CD14-positive monocyte (primary cell): ENCODE measurements around the gene KRT82. TPM values are rescaled to one million over a fixed set of nuclear protein-coding genes. Genes with fewer than 3 reads are reported as not detected.

Source experiments
- DNase-seq, 3 donors: peaks; one replicate each; pipeline ENCODE4 v3.0.0-alpha.2; 2011 to 2022
- H2AFZ ChIP-seq: 2 replicates; pipeline ENCODE4 v1.6.0; 2012; ENCODE audit warnings: mild to moderate bottlenecking, low read depth, low read length, inconsistent platforms; ENCODE audit not compliant: insufficient read depth, poor library complexity, severe bottlenecking
- H3K27ac ChIP-seq, 2 donors: 1 replicate in 1 of 2; 2 replicates in 1 of 2; pipeline ENCODE4 v1.5.1; 2012 to 2013; ENCODE audit warnings: low read length in 2 of 2, control low read depth in 1 of 2, inconsistent platforms in 1 of 2, low read depth in 1 of 2, mild to moderate bottlenecking in 1 of 2
- H3K27me3 ChIP-seq, 2 donors: one replicate each; pipeline versions ENCODE4 v1.6.0 to v1.6.1; 2011 to 2013; ENCODE audit warnings: low read length in 2 of 2; ENCODE audit not compliant: control insufficient read depth in 2 of 2, insufficient read depth in 2 of 2
- H3K36me3 ChIP-seq, 2 donors: replicated peaks in 1 of 2; 1 replicate in 1 of 2; 2 replicates in 1 of 2; pipeline versions ENCODE4 v1.5.1 to v1.6.1; 2012 to 2013; ENCODE audit warnings: low read length in 2 of 2, control low read depth in 1 of 2, inconsistent platforms in 1 of 2, mild to moderate bottlenecking in 1 of 2; ENCODE audit not compliant: insufficient read depth in 2 of 2, control insufficient read depth in 1 of 2
- H3K4me1 ChIP-seq, 2 donors: 1 replicate in 1 of 2; 2 replicates in 1 of 2; pipeline versions ENCODE4 v1.5.1 to v1.6.1; 2012 to 2013; ENCODE audit warnings: low read length in 2 of 2, control low read depth in 1 of 2, inconsistent platforms in 1 of 2, mild to moderate bottlenecking in 1 of 2, moderate library complexity in 1 of 2; ENCODE audit not compliant: insufficient read depth in 2 of 2, control insufficient read depth in 1 of 2
- H3K4me2 ChIP-seq: replicated peaks from 2 replicates; pipeline ENCODE3; 2012; ENCODE audit warnings: low read length, moderate library complexity, mild to moderate bottlenecking; ENCODE audit not compliant: poor library complexity, severe bottlenecking; ENCODE audit errors: extremely low read depth
- H3K4me3 ChIP-seq, 3 experiments: fragments of 200-600 bp in 1 of 3; sonication (generic) in 1 of 3; replicated peaks in 1 of 3; 1 replicate in 2 of 3; 2 replicates in 1 of 3; pipeline ENCODE4 v1.5.1; 2011 to 2013; ENCODE audit warnings: low read length in 3 of 3, mild to moderate bottlenecking in 3 of 3, control low read depth in 2 of 3, low read depth in 2 of 3, inconsistent platforms in 1 of 3, moderate library complexity in 1 of 3
- H3K79me2 ChIP-seq: 2 replicates; pipeline ENCODE4 v1.6.0; 2012; ENCODE audit warnings: mild to moderate bottlenecking, control low read depth, inconsistent platforms, low read length, moderate library complexity; ENCODE audit not compliant: insufficient read depth
- H3K9ac ChIP-seq: 2 replicates; pipeline ENCODE4 v1.6.0; 2017; ENCODE audit warnings: low read length, mild to moderate bottlenecking; ENCODE audit not compliant: insufficient read depth, poor library complexity, severe bottlenecking
- H3K9me3 ChIP-seq, 2 donors: replicated peaks in 1 of 2; 1 replicate in 1 of 2; 2 replicates in 1 of 2; pipeline versions ENCODE4 v1.5.1 to v1.6.1; 2012 to 2013; ENCODE audit warnings: low read length in 2 of 2, control low read depth in 1 of 2; ENCODE audit not compliant: control insufficient read depth in 1 of 2, insufficient read depth in 1 of 2
- H4K20me1 ChIP-seq: 2 replicates; pipeline ENCODE4 v1.6.0; 2012; ENCODE audit warnings: mild to moderate bottlenecking, low read length, control low read depth, moderate library complexity; ENCODE audit not compliant: insufficient read depth
- H3K27ac Mint-ChIP-seq, 7 donors: one replicate each; pipeline ENCODE4 v1.8.0; 2020; ENCODE audit warnings: mild to moderate bottlenecking in 7 of 7, mixed read lengths in 7 of 7, moderate library complexity in 6 of 7, inconsistent platforms in 2 of 7
- H3K27me3 Mint-ChIP-seq, 3 donors: one replicate each; pipeline ENCODE4 v1.8.0; 2021 to 2022; ENCODE audit warnings: low read depth in 3 of 3, mild to moderate bottlenecking in 3 of 3, mixed read lengths in 3 of 3, moderate library complexity in 3 of 3, inconsistent platforms in 1 of 3
- H3K36me3 Mint-ChIP-seq, 2 donors: one replicate each; pipeline ENCODE4 v1.8.0; 2020; ENCODE audit warnings: mixed read lengths in 2 of 2, inconsistent platforms in 1 of 2, mild to moderate bottlenecking in 1 of 2
- H3K4me1 Mint-ChIP-seq: one replicate; pipeline ENCODE4 v1.8.0; 2020; ENCODE audit warnings: mild to moderate bottlenecking, mixed read lengths
- H3K4me3 Mint-ChIP-seq, 2 donors: one replicate each; pipeline ENCODE4 v1.8.0; 2020; ENCODE audit warnings: mild to moderate bottlenecking in 2 of 2, mixed read lengths in 2 of 2, moderate library complexity in 1 of 2
- H3K9me3 Mint-ChIP-seq, 7 donors: one replicate each; pipeline ENCODE4 v1.8.0; 2020 to 2022; ENCODE audit warnings: mixed read lengths in 7 of 7, mild to moderate bottlenecking in 6 of 7, moderate library complexity in 6 of 7, inconsistent platforms in 2 of 7
- WGBS: methylation state at CpG from one replicate; pipeline ENCODE4 v1.1.5; 2013; ENCODE audit warnings: missing lambda C conversion rate; ENCODE audit not compliant: insufficient coverage; 5-methylcytosine and 5-hydroxymethylcytosine counted together
- intact Hi-C, 2 donors: fragments of 100-400 bp; cut with micrococcal nuclease; formaldehyde crosslinking; loops; one replicate each; pipeline versions ENCODE4 v1.15.0 to v1.15.1; 2023
- polyA plus RNA-seq, 3 donors: library from polyadenylated mRNA; depleted of rRNA in 1 of 3; unstranded in 2 of 3; stranded (reverse) in 1 of 3; fragments of 300-500 nt in 2 of 3; fragments of >200 nt in 1 of 3; fragmentation: Illumina TruSeq in 2 of 3; gene quantifications; 1 replicate in 2 of 3; 2 replicates in 1 of 3; pipeline ENCODE4 v1.2.3, GENCODE V29; 2012 to 2021
- TF ChIP-seq, protein P1 (sequence below): fragments of 200-600 bp; IDR thresholded peaks from one replicate; pipeline ENCODE4 v1.8.0; 2022; ENCODE audit warnings: antibody characterized with exemption, mild to moderate bottlenecking

The KRT82 gene
- polyA plus RNA-seq, 3 donors, result not detected

DNA sequence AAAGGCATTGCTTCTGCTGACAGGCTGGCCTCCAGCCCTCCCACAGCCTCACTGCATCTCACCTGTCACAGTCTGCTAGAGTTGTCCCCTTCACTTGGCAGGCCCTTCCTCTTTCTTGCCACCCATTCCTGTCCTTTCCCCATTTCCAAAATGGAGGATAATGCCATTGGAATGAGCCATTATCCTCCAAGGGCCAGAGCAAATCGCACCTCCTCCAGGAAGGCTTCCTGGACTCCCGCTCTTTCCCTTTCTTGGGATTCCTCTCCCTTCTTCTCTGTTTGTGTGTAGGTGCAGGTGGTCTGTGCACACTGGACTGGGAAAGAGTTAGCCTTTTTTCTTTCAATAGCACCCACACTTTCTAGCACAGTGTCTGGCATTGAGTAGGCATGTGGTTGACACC, 3.8 kb downstream of the KRT82 start:
- Histone ChIP-seq H3K9ac (no peak overlapping the region), H3K36me3 (no peaks in the 10 kb centered on the region), H3K9me3 (no peaks in the 10 kb centered on the region), H3K79me2 (no peaks in the 10 kb centered on the region), H4K20me1 (no peaks in the 10 kb centered on the region), H3K4me2 (no peak overlapping the region), H3K4me3 (no peak overlapping the region), H2AFZ (no peak overlapping the region), H3K4me1 (no peaks in the 10 kb centered on the region), H3K27me3 (no peaks in the 10 kb centered on the region), H3K27ac (no peak overlapping the region)
- H3K27me3 Mint-ChIP-seq, result peaks cover 2 to 7% (median 4%) of the 10 kb centered on the region in 3 donors
- intact Hi-C loops, result no loop called here
- no peak overlapping the region for H3K27ac Mint-ChIP-seq
- H3K4me1 Mint-ChIP-seq, result no peaks in the 10 kb centered on the region
- TF ChIP-seq, protein P1, sequence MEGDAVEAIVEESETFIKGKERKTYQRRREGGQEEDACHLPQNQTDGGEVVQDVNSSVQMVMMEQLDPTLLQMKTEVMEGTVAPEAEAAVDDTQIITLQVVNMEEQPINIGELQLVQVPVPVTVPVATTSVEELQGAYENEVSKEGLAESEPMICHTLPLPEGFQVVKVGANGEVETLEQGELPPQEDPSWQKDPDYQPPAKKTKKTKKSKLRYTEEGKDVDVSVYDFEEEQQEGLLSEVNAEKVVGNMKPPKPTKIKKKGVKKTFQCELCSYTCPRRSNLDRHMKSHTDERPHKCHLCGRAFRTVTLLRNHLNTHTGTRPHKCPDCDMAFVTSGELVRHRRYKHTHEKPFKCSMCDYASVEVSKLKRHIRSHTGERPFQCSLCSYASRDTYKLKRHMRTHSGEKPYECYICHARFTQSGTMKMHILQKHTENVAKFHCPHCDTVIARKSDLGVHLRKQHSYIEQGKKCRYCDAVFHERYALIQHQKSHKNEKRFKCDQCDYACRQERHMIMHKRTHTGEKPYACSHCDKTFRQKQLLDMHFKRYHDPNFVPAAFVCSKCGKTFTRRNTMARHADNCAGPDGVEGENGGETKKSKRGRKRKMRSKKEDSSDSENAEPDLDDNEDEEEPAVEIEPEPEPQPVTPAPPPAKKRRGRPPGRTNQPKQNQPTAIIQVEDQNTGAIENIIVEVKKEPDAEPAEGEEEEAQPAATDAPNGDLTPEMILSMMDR, result no peak
- no peaks in the 10 kb centered on the region for H3K36me3 Mint-ChIP-seq
- no CpG with 5 or more reads among the region's 2 CpGs for WGBS
- peaks cover 0 to 2% (median 0%) of the 10 kb centered on the region in 7 donors for H3K9me3 Mint-ChIP-seq
- H3K4me3 Mint-ChIP-seq, result no peak overlapping the region
- no peak for DNase-seq

DNA sequence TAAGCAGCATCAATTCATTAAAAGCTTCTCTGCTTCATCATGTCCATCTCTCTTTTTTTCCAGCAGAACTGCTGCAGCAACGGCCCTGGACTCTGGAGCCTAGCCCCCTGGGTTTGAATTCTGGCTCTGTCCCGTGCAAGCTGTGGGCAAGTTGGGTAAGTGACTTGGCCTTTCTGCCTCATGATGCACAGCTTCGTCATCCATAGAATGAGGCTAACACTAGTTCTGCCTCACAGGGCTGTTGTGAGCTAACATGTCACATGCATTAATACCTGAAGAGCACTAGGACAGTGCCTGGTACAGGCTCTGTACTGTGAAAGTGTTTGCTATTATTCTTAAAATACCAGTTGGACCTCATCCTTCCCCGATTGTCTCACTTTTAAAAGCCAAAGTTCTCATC, 4.2 kb downstream of the KRT82 start:
- DNase-seq, result no peak
- TF ChIP-seq, protein P1, result no peak
- H3K9me3 Mint-ChIP-seq, result peaks cover 0 to 2% (median 0%) of the 10 kb centered on the region in 7 donors
- Histone ChIP-seq H2AFZ (no peak overlapping the region), H3K4me1 (no peaks in the 10 kb centered on the region), H3K27ac (no peak overlapping the region), H3K36me3 (no peaks in the 10 kb centered on the region), H3K79me2 (no peaks in the 10 kb centered on the region), H3K9me3 (no peaks in the 10 kb centered on the region), H3K4me3 (no peak overlapping the region), H4K20me1 (no peaks in the 10 kb centered on the region), H3K9ac (no peak overlapping the region), H3K27me3 (no peaks in the 10 kb centered on the region), H3K4me2 (no peak overlapping the region)
- no peak overlapping the region for H3K27ac Mint-ChIP-seq
- intact Hi-C loops, result no loop called here
- no peaks in the 10 kb centered on the region for H3K36me3 Mint-ChIP-seq
- H3K4me3 Mint-ChIP-seq, result no peak overlapping the region
- no peaks in the 10 kb centered on the region for H3K4me1 Mint-ChIP-seq
- H3K27me3 Mint-ChIP-seq, result peaks cover 4 to 7% (median 6%) of the 10 kb centered on the region in 3 donors
- WGBS, result 93% methylated on average over 4 of the region's 4 CpGs
